Measurements from ENCODE around the gene KRT86.
"Not testable (repeated sequence)": the region's sequence is repeated elsewhere in the genome, so short reads cannot be mapped to it uniquely, and the experiment has no call there.

The KRT86 gene

GRCh38 chr12:52267266-52267665 lies 7.2 kb upstream of the KRT86 start:
- DNase-seq (ENCODE audit: low read depth in 3 of 3, low spot score in 1 of 3): no peak

GRCh38 chr12:52267699-52268098 lies 6.7 kb upstream of the KRT86 start:
- no peak for DNase-seq (ENCODE audit: low read depth in 3 of 3, low spot score in 1 of 3)

- DNase-seq (ENCODE audit: low read depth in 3 of 3, low spot score in 1 of 3): no peak
Measured at GRCh38 chr12:52268212-52268611, 6.2 kb upstream of the KRT86 start.

- DNase-seq (ENCODE audit: low read depth in 3 of 3, low spot score in 1 of 3): no peak
Measured at GRCh38 chr12:52270541-52271070, 3.8 kb upstream of the KRT86 start.

GRCh38 chr12:52271158-52271557 lies 3.3 kb upstream of the KRT86 start:
- no peak for DNase-seq (ENCODE audit: low read depth in 3 of 3, low spot score in 1 of 3)

GRCh38 chr12:52275686-52276085 lies 1.2 kb downstream of the KRT86 start:
- DNase-seq (ENCODE audit: low read depth in 3 of 3, low spot score in 1 of 3): no peak

GRCh38 chr12:52277486-52278245 lies 3.2 kb downstream of the KRT86 start:
- DNase-seq (ENCODE audit: low read depth in 3 of 3, low spot score in 1 of 3): no peak

- peak; percentile 26 to 72 (median 40) for DNase-seq (ENCODE audit: low read depth in 3 of 3, low spot score in 1 of 3)
Measured at GRCh38 chr12:52278575-52279421, 4.4 kb downstream of the KRT86 start.

GRCh38 chr12:52279422-52280318 lies 5.2 kb downstream of the KRT86 start:
- no peak for DNase-seq (ENCODE audit: low read depth in 3 of 3, low spot score in 1 of 3)

- DNase-seq (ENCODE audit: low read depth in 3 of 3, low spot score in 1 of 3): no peak
Measured at GRCh38 chr12:52280319-52280795, 5.9 kb downstream of the KRT86 start.

- DNase-seq (ENCODE audit: low read depth in 3 of 3, low spot score in 1 of 3): no peak
Measured at GRCh38 chr12:52280796-52281560, 6.5 kb downstream of the KRT86 start.

- DNase-seq (ENCODE audit: low read depth in 3 of 3, low spot score in 1 of 3): no peak
Measured at GRCh38 chr12:52284562-52285171, 10.2 kb downstream of the KRT86 start.

GRCh38 chr12:52285172-52285745 lies 10.8 kb downstream of the KRT86 start:
- no peak for DNase-seq (ENCODE audit: low read depth in 3 of 3, low spot score in 1 of 3)

- no peak for DNase-seq (ENCODE audit: low read depth in 3 of 3, low spot score in 1 of 3)
Measured at GRCh38 chr12:52285851-52286530, 11.5 kb downstream of the KRT86 start.

- not testable (repeated sequence) for DNase-seq (ENCODE audit: low read depth in 3 of 3, low spot score in 1 of 3)
Measured at GRCh38 chr12:52286857-52287785, 12.7 kb downstream of the KRT86 start.

- not testable (repeated sequence) for DNase-seq (ENCODE audit: low read depth in 3 of 3, low spot score in 1 of 3)
Measured at GRCh38 chr12:52287816-52288805, 13.7 kb downstream of the KRT86 start.

Measured in stimulated activated CD4-positive, alpha-beta T cell treated with anti-CD3 and anti-CD28 coated beads, TNF-alpha, amount 100 ng/mL, for 1 hour (primary cell).